CD1c-positive myeloid dendritic cell (primary cell): ENCODE data around the gene TSGA10IP.

Source experiments
- DNase-seq: peaks from one replicate; pipeline ENCODE4 v3.0.0-alpha.2; 2016; ENCODE audit errors: extremely low spot score

TSGA10IP gene

GRCh38 chr11:65976216-65977176 is 31.2 kb downstream of the TSGA10IP start:
- DNase-seq, result no peak

- no peak for DNase-seq
These were observed 32.5 kb downstream of the TSGA10IP start for GRCh38 chr11:65977621-65978390.

- no peak for DNase-seq
These were observed 33.3 kb downstream of the TSGA10IP start for GRCh38 chr11:65978391-65979238.

- no peak for DNase-seq
These were observed 34.0 kb downstream of the TSGA10IP start for GRCh38 chr11:65979261-65979759.

GRCh38 chr11:65981101-65981740 is 35.9 kb downstream of the TSGA10IP start:
- DNase-seq, result no peak

GRCh38 chr11:65981972-65982823 is 36.9 kb downstream of the TSGA10IP start:
- DNase-seq, result no peak

- DNase-seq, result no peak
These were observed 37.7 kb downstream of the TSGA10IP start for GRCh38 chr11:65982824-65983588.

- DNase-seq, result no peak
These were observed 38.3 kb downstream of the TSGA10IP start for GRCh38 chr11:65983589-65983987.

GRCh38 chr11:65987336-65987735 is 42.1 kb downstream of the TSGA10IP start:
- DNase-seq, result no peak

GRCh38 chr11:65988791-65989592 is 43.7 kb downstream of the TSGA10IP start:
- DNase-seq, result peak; percentile 96

- no peak for DNase-seq
These were observed 46.8 kb downstream of the TSGA10IP start for GRCh38 chr11:65992056-65992455.

- DNase-seq, result no peak
These were observed 52.0 kb downstream of the TSGA10IP start for GRCh38 chr11:65997286-65997685.

GRCh38 chr11:66001942-66002647 is 56.8 kb downstream of the TSGA10IP start, which contains the start of the genes BANF1 and EIF1AD:
Gene BANF1 (plus strand): TSS chr11:66002503. CDS start chr11:66003251, 748 bp downstream.
Gene EIF1AD (minus strand): TSS chr11:66002157. CDS start chr11:66000389, 1,768 bp downstream.
- peak; percentile 97 for DNase-seq

- DNase-seq, result no peak
These were observed 57.5 kb downstream of the TSGA10IP start for GRCh38 chr11:66002648-66003225.

- no peak for DNase-seq
These were observed 58.0 kb downstream of the TSGA10IP start for GRCh38 chr11:66003291-66003690.

GRCh38 chr11:66004186-66004585 is 58.9 kb downstream of the TSGA10IP start:
- no peak for DNase-seq
